ENCODE results near the gene ASB16. TPM values are rescaled to one million over a fixed set of nuclear protein-coding genes. Genes with fewer than 3 reads are reported as not detected.

ASB16 gene
- total and polyA plus RNA-seq, 10 of the 15 experiments (the other 5 are each of a cell fraction or from before 2014, with no cell fraction given): 0.07 to 1.1 (median 0.44) TPM; not detected in 5

GRCh38 chr17:44216694-44217093 is 46.2 kb downstream of the ASB16 start:
- H3K4me1 ChIP-seq (ENCODE audit: control insufficient read depth, insufficient read depth, low read length): peaks cover 16% of the 10 kb centered on the region
- ChIA-PET SMC1A (ENCODE audit: uncharacterized antibody, unreplicated experiment) (interaction anchor here (0.6 to 2.6 kb wide), 13 partner anchors 15 to 286 kb away, joined by 3 to 14 read pairs (median 5); partner anchors contain the start of genes GRN, SLC25A39 and TMUB2), CTCF (interaction anchor here (0.6 to 3.9 kb wide), 14 partner anchors 10 to 307 kb away, joined by 3 to 43 read pairs (median 6); partner anchors contain the start of genes ATXN7L3, FAM171A2, G6PC3 and GRN), POLR2A (interaction anchor here (0.7 to 3.0 kb wide), 8 partner anchors 15 to 287 kb away, joined by 3 to 30 read pairs (median 4); partner anchors contain the start of genes GPATCH8, GRN and SLC25A39), RAD21 (ENCODE audit: unreplicated experiment) (interaction anchor here (1.1 to 2.2 kb wide), 10 partner anchors 13 to 137 kb away, joined by 3 to 10 read pairs (median 4); partner anchors contain the start of genes ATXN7L3, GRN and SLC25A39)
- no peaks in the 10 kb centered on the region for H3K27me3 ChIP-seq (replicated peaks in 1 of 2; ENCODE audit: control insufficient read depth in 2 of 2, insufficient read depth in 2 of 2, low read length in 1 of 2)
- H3K4me2 ChIP-seq (ENCODE audit: control insufficient read depth, insufficient read depth): peak overlapping the region; percentile 97
- peaks cover 25 to 32% of the 10 kb centered on the region in 2 experiments for H3K36me3 ChIP-seq (ENCODE audit: control insufficient read depth in 2 of 2, insufficient read depth in 2 of 2, low read length in 1 of 2)
- no TSS peak for BruUV-seq (replicated peaks)
- TF ChIP-seq YY1 (IDR thresholded peaks at IDR 0.05; ENCODE audit: low read depth, low read length) (peak; percentile 54; the same call in 1 of the 2 replicates), IRF4 (IDR thresholded peaks at IDR 0.05; ENCODE audit: low read depth, low read length) (no peak), PAX5 (IDR thresholded peaks at IDR 0.05; ENCODE audit: borderline replicate concordance, low read depth, low read length) (no peak), PML (IDR thresholded peaks at IDR 0.05; ENCODE audit: low read length) (0 out of 2 replicates have a peak, but pooled peaks have one; percentile 21), LARP7 (IDR thresholded peaks at IDR 0.05) (no peak), SIX5 (IDR thresholded peaks at IDR 0.05; ENCODE audit: low read depth, low read length, severe bottlenecking) (no peak), IKZF2 (IDR thresholded peaks at IDR 0.05) (no peak), USF1 (IDR thresholded peaks at IDR 0.05; ENCODE audit: borderline replicate concordance, extremely low read length, insufficient read depth, low read depth, low read length) (no peak), PRDM15 (CRISPR knock-in tag; IDR thresholded peaks at IDR 0.05) (no peak), RUNX3 (IDR thresholded peaks at IDR 0.05; ENCODE audit: low read length) (no peak), SMAD1 (IDR thresholded peaks at IDR 0.05; ENCODE audit: low read depth, partially characterized antibody) (no peak), ZNF384 (IDR thresholded peaks at IDR 0.05; ENCODE audit: borderline replicate concordance, low read depth, low read length) (no peak), HDAC2 (IDR thresholded peaks at IDR 0.05) (no peak), HDAC6 (IDR thresholded peaks at IDR 0.05; ENCODE audit: unreplicated experiment) (no peak), HDGF (IDR thresholded peaks at IDR 0.05) (no peak)
- TF ChIP-seq, protein P1, sequence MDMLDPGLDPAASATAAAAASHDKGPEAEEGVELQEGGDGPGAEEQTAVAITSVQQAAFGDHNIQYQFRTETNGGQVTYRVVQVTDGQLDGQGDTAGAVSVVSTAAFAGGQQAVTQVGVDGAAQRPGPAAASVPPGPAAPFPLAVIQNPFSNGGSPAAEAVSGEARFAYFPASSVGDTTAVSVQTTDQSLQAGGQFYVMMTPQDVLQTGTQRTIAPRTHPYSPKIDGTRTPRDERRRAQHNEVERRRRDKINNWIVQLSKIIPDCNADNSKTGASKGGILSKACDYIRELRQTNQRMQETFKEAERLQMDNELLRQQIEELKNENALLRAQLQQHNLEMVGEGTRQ (IDR thresholded peaks at IDR 0.05; ENCODE audit: borderline replicate concordance, low read depth, low read length): no peak
- TF ChIP-seq, protein P2, sequence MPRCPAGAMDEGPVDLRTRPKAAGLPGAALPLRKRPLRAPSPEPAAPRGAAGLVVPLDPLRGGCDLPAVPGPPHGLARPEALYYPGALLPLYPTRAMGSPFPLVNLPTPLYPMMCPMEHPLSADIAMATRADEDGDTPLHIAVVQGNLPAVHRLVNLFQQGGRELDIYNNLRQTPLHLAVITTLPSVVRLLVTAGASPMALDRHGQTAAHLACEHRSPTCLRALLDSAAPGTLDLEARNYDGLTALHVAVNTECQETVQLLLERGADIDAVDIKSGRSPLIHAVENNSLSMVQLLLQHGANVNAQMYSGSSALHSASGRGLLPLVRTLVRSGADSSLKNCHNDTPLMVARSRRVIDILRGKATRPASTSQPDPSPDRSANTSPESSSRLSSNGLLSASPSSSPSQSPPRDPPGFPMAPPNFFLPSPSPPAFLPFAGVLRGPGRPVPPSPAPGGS (IDR thresholded peaks at IDR 0.05; ENCODE audit: borderline replicate concordance, insufficient read depth, low read depth, low read length, poor library complexity, severe bottlenecking): no peak
- H3K9me3 ChIP-seq (replicated peaks; ENCODE audit: control insufficient read depth, insufficient read depth, low read length): no peaks in the 10 kb centered on the region
- peak overlapping the region; percentile 82 for H3K4me3 ChIP-seq
- intact Hi-C loops (cut with micrococcal nuclease; ENCODE audit: unreplicated experiment): loop anchor here (10.0 kb wide), 1 partner anchor 288 kb away; the partner anchor contains the start of gene GPATCH8
- peaks cover 62% of the 10 kb centered on the region for H3K79me2 ChIP-seq (ENCODE audit: control insufficient read depth, insufficient read depth, low read length)
- DNase-seq (ENCODE audit: low read depth, low spot score) (no peak), ATAC-seq (no peak), FAIRE-seq (no peak)
- H2AFZ ChIP-seq (ENCODE audit: control insufficient read depth, low read depth, low read length): no peak overlapping the region
- WGBS (ENCODE audit: insufficient coverage, insufficient replicate concordance, low lambda C conversion rate, missing lambda C conversion rate): 0% methylated on average over 5 of the region's 5 CpGs
- in situ Hi-C loops (cut with MboI): loop anchor here (25.0 kb wide), 1 partner anchor 296 kb away; the partner anchor contains the start of gene GPATCH8
- H3K27ac ChIP-seq (ENCODE audit: control insufficient read depth, insufficient read depth): peak overlapping the region; percentile 80
- peak overlapping the region; percentile 77 for H3K9ac ChIP-seq (ENCODE audit: control insufficient read depth, insufficient read depth, low read length)
- H4K20me1 ChIP-seq (ENCODE audit: control insufficient read depth, insufficient read depth): no peaks in the 10 kb centered on the region
